ENCODE data around the gene FHAD1.
A peak's percentile ranks its signal among the peaks of the same experiment; 100 is the strongest.

The FHAD1 gene

GRCh38 chr1:15406614-15407559 is 159.9 kb downstream of the FHAD1 start:
- no peak for DNase-seq

DNA sequence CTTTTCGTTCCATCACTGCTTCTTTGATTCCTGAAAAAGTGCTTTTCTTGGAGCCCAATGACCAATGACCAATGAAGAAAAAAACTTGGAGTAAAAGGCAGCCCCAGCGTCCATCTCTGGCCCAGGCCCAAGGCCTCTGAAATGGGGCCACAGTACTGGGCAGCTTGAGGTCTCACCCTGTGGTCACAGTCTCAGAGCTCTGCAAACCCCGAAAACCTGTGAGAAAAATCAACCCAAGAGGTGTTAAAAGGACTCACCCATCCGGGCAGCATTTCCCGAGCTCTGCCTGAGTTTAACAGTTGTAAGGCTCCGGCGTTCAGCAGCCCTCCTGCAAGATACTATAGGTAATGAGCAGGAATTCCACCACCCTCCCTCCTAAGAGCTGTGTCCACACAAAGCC is 160.6 kb downstream of the FHAD1 start:
- DNase-seq, result no peak

GRCh38 chr1:15408890-15409387 is 161.9 kb downstream of the FHAD1 start:
- no peak for DNase-seq

GRCh38 chr1:15409388-15410222 is 162.6 kb downstream of the FHAD1 start, which contains the start of gene EFHD2:
Gene EFHD2 (plus strand): TSS chr1:15409888. CDS start chr1:15409972, 84 bp downstream.
- peak; percentile 67 for DNase-seq

DNA sequence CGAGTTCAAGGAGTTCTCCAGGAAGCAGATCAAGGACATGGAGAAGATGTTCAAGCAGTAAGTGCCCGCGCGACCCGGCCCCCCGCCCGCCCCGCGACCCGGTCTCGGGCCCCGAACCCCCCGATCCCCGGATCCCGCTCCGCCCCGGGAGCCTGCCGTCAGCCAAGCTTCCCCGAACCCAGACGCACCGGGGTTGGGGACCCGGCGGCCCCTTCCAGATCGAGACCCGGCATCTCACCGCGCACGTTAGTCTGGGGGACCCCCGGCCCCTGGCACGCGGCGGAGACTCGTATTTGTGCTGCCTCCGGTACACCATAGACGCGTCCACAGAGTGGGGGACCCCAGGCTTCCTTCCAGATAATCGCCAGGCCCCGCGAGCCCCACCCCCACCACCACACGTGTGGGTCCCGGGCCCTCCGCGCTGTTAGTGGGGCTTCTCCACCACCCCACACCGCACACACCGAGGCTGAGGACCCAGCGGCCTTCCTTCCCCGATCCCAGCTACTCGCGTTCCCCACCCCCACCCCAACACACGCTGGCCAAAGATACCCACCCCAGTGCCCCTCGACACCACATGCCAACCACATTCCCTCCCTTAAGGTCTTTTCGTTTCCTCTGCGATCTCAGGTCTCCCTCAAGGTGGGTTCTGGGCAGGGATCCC is 163.3 kb downstream of the FHAD1 start:
- no peak for DNase-seq

DNA sequence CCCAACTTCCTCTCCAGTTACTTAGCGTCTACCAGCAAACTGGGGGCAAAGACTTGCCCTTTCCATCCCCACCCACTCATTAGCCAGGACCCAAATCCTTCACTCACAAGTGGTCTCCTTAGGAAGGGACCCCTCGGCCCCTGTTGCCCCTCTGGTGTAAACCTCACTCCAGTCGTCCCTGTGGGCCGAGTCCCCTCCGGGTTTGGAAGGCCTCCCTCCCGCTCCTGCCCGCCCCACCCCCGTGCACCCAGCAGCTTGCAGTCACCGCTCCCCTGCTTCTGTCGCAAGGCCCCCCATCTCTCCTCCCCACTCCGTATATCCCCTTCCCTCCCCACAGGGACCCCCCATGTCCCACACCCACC is 163.8 kb downstream of the FHAD1 start:
- DNase-seq, result peak; percentile 16

DNA sequence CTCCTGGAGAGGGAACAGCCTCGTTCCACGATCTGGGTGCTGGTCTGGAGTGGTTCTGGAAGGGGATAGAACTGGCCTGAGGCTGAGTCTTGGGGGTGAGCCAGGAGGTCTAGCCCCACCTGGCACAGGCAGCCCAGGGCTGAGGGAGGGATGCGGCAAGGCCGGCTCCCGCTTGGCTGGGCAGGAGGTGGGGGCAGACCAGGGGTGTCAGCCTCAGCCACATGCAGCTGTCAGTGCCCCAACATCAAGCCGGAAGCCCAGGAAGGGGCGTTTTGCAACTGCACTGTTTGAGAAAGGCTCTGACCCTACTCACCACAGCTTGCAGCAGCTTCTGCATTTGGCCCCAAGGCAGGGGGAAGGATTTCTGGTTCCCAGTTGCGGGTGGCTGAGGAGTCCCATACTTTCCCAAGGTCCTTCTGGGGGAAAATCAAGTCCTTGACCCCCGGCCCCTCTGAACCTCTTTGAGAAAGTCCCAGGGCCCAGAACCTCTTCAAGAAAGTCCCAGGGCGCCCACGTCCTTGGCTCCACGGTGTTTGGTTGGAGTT is 164.6 kb downstream of the FHAD1 start:
- DNase-seq, result peak; percentile 68

- no peak for DNase-seq
Measured at GRCh38 chr1:15412175-15412800, 165.3 kb downstream of the FHAD1 start.

GRCh38 chr1:15412843-15413242 is 165.8 kb downstream of the FHAD1 start:
- DNase-seq, result no peak

DNA sequence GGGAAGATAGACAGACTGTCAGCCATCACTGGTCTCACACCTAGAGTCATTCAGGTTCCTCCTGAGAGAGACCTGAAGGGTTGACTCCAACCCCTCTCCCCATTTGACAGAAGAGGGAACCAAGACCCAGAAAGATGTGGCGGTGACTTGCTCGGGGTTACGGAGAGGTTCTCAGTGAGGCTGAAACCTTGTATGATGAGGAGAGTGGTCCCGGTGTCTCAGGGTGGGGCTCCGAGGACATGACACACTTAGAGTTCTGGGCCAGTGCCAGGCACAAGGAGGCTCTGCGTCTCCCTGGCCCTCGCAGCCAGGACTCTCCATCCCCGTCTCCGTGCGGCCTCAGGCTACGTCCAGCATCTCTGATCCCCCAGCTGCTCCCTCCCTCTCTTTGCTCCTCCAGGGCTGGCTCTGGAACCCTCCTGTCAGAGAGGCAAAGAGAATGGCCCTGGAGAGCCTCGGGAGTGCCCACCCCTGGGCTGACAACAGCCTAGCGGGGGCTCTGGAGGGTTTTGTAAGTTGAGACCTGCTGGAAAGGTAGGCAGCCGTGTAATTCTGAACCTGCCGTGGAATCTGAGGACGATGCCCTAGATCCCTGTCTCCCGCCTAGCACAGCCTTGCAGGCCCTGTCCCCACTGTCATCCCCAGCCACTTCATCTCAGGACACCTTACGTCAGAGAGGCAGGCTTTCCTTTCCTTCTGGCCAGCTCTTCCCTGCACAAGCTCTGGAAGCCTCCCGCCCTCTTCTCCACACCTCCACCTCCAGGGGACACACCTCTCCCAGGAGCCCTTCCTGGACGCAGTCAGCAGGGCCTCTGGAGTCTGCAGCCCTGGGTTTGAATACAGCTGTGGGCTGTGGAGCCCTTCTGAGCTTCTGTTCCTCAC is 166.8 kb downstream of the FHAD1 start:
- no peak for DNase-seq

DNA sequence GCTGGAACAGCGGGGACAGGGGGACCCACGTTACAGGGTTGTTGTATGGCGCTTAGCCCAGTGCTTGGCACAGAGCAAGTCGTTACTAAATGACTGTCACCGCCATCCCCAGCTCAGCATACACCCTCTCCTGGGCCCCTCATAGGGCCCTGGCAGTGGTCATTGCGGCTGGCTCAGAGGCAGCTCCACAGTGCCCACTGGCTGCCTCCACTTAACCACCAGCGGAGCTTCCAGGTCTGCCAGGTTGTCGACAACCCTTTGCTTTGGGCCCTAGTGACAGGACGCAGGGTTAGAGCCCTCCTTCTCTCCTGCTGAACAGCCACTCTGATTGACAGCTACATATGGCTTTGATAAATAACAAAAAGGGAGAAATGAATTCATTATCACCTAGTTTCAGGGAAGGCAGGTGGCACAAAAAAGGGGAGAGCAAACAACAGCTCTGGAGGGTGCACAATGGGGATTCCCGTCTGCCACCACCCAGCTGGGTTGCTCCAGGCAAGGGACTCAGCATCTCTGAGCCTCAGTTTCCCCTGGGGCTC is 167.5 kb downstream of the FHAD1 start:
- DNase-seq, result no peak

DNA sequence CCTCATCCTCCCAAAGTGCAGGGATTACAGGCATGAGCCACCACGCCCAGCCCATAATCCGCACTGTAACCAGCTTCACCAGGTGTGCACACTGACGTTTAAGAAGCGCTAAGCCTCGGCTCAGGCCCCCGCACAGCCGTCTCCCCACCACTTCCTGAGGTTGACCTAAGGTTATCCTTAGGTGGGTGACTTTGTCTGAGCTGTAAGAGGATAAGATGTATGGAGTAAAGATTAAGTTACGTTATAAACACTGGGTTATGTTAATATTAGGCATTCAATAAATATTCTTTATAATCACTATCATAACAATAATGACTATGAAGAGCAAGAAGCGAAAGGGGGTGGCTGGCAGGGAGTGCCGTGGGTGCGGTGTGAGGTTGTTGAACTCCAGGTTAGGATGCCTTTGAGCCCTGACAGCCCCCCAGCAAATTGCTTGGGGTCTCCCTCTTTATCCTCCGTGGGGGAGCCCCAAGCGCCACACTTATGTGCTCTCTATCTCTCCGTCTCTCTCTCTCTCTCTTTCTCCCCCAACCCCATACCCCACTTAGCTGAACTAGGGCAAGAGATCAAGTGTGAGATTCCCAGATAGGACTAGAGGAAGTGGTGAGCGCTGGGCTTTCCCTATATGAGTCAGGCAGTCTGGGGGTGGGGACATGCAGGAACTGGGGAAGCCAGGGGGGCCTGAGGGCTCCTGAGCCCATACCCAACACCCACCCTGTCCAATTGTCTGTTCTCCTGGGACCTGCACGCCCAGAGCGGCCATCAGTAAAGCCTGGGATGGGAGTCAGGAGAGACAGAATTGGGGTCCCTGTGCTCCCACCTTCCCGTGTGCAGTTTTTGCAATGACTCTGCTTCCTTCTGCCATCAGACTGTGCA is 170.3 kb downstream of the FHAD1 start:
- DNase-seq, result no peak

DNA sequence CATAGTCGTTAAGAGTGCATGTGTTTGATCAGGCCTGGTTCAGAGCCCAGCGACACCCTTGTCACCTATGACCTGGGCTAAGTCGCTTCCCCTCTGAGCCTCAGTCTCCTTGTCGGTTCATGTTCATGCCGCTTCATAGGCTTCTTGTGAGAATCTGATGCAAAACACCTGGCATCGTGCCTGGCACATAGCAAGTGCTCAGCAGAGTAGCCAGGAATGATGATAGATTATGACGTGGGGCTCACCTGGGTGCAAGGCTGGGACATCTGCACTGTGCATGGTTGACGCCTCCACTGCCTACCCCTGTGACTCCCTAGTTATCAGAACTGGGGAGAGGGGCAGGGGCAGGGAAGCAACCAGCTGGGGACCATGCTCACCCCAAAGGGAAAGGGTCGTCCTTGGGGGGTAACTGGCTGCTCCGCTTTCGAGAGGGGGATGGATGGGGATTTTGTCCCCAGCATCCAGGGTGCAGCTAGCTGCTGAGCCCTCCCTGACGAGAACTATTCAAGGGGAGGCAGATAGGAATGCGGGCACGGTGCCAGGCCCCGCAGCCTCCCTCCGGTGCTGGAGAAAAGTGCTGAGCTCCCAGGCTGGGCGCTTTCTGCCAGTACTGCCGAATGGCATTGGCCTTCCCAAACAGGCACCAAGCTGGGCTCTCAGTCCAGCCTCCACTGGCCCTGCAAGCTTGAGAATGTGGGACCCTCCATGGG is 171.9 kb downstream of the FHAD1 start:
- no peak for DNase-seq

DNA sequence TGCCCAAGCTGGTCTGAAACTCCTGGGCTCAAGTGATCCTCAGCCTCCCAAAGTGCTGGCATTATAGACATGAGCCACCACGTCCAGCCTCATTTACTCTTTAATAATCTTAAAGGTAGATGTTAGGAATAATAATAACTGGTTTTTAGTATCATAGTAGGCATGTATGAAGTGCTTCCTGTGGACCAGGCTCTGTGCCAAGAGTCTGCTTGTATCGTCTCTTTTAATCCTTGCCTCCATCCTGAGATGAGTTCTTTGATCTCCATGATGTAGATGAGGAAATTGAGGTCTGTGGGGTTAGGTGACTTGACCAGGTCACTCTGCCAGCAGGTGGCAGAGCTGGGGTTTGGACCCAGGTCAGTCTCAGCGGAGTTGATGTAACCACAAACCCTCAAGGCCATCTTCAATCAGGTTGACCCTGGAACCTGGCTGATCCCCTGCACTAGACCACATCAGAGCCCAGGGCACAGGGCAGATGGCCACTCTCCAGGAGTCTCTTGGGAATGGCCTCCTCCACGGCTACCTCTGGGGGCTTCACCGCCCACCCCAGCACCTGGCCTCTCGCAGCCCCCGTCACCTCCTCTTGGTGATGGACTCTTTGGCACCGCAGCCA is 173.9 kb downstream of the FHAD1 start:
- DNase-seq, result no peak

- no peak for DNase-seq
Measured at GRCh38 chr1:15422871-15423270, 175.8 kb downstream of the FHAD1 start.

DNA sequence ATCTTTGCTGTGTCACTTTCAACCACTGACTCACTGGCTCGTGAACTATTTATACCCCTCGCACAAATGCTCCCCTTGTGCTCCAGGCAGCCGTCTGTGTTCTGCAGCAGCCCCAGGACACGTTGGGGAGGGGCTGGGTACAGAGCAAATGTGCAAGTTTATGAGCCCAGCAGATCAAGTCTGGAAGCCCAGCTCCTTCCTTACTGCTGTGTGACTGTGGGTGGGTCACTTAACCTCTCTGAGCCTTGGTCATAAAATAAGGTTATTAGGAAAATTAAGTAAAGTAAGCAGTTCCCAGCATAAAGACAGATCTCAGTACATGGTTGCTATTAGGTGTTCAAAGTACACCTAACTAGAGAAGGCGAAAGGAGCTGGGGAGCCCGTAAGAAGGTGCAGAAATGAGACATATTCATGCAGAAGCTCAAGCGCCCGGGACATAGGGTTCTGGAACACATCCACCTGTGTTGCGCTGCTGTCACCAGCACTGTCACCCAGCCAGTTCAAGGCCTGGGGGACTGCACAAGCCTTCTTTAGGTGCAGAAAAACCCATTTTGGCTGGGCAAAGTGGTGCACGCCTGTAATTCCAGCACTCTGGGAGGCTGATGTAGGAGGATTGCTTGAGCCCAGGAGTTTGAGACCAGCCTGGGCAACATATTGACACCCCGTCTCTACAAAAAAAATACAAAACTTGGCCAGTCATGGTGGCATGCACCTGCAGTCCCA is 176.5 kb downstream of the FHAD1 start:
- no peak for DNase-seq

GRCh38 chr1:15424146-15424667 is 177.2 kb downstream of the FHAD1 start:
- no peak for DNase-seq

DNA sequence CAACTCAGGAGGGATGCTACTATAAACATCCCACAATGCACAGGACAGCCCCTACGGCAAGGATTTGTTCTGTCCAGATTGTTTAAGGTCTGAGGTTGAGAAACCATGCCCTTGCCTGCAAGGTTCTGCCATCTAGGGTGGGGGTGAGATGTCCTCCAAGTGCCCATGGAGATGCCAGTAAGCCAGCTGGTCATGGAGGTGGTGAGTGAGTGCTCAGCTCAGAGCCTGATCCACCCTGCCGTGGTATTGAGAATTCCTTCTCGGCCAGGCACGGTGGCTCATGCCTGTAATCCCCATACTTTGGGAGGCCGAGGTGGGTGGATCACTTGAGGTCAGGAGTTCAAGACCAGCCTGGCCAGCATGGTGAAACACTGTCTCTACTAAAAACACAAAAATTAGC is 178.0 kb downstream of the FHAD1 start:
- no peak for DNase-seq

Measured in KG1 (cell line).